NCI-H2107 treated with DMSO at 0.1 percent for 48 hours (cell line): ENCODE data around the gene CYSTM1.
"Not testable (repeated sequence)": the region's sequence is repeated elsewhere in the genome, so short reads cannot be mapped to it uniquely, and the experiment has no call there.

Experiments
- DNase-seq: peaks from one replicate; lab custom pipeline; 2025; ENCODE audit not compliant: unreplicated experiment; lab: John Stamatoyannopoulos, UW

Gene CYSTM1

GRCh38 chr5:140148508-140148907 is 26.5 kb upstream of the CYSTM1 start:
- no peak for DNase-seq

DNA sequence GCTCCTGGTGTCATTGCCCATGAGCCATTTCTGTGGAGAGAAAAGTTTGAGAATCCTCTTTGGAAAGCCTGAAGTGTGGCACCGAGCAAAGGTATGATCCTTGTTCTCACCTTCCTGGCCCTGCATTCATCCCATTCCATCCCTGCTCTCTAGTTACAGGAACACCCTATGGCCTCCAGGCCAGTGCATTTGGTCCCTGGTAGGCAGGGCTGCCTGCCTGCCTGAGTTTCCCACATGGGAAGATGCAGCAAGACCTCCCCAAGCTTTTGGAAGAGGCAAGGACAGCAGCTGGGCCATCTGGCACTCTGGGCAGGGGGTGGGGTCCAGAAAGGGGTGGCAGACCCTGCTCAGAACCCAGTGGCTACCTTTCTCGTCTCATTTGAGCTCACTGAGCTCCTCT is 24.8 kb upstream of the CYSTM1 start:
- no peak for DNase-seq

DNA sequence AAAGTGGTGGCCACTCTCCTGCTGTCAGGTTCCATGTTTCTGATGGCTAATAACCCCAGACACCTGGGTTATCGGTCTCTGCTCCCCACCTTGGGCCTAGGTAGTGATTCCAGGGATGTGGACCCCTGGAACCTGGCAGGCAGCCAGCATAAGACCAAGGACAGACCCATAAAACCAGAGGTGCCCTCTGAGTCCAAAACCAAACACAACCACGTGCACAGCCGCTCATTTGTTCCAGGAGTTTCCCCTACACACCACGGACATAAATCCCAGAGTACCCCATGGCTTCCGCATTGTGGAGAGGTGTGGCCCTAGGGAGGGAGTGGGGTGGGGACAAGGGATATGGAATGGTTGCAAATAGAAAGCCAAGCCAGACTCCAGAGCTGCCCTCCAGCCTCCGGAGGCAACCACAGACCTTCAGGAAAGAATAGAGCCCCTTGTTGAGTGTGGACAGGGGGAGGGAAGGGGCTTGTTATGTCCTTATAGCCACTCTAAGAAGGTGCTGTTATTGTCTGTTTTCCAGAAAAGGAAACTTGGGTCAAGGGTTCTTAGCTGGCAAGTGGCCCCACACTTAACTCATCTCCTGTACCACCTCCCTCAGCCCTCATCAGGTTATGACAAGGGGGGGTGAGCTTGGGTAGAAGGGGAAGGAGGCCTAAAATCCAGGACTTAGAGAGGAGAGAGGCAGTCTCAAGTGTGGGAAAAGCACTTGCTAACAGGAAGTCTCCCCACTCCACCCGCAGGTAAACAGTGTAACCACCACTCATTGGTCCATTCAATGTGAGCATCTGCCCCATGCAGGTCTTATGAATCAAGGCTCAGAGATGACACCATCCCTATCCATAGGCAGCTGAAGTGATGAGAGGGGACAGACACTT is 23.6 kb upstream of the CYSTM1 start:
- DNase-seq = no peak

DNA sequence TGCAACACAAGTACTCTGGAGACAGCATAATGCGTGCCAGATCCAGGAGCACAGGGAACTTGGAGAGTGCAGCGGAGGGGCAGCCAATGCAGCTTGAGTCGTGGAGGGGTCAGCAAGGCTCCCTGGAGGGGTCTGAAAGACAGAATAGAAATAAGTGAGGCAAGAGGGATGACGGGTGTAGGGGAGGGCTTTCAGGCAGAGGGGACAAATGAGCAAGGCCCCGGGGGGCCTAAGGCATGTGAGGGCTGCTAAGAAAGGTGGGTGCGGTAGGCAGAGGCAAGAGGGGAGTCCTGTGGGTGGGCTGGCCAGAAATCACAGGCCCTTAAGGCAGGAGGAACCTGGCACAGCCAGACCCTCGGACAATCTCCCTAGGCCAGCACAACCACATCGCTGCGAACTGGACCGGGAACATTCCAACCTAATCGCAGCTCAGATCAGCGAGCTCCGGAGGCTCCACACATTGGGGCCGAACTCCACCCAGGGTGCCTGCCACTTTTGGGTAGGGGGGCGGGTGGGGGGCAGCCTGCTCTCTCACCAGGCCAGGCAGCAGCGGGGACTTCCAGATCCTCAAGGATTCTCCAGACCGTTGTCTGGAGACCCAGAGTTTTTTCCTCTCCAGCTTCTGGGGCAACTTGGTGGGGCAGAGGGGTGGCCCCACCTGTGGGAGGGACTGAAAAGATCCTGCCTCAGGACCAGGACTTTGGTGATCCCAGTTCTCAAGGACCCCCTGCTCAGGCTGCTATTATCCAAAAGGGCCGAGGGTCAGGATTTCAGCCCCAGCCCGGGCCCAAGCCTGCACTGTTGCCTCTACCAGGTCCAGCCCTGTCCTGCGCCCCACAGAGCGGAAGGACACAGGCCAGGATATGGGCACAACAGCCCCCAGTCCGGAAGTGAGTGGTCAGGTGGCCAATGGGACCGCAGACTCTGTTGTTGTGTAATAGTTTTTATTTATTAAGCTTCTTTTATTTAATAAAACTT is 22.7 kb upstream of the CYSTM1 start:
- no peak for DNase-seq

DNA sequence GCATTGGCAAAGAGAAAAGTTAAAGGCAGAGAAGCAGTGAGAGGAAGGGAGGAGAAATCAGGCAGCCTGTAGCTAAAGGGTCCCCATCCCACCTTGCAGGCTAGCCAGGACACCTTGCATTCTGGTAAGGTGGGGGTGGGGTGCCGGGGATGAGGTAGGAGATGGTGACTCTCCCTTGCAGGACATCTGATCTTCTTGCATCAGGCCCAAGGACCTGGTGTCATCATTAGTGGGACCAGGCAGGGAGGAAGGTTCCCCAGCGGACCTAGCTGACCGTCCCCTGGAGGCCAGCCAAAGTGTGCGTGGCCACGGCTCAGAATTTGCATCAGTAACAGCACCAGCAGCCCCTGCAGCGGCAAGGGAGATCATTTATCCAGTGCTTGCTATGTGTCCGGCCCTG is 21.7 kb upstream of the CYSTM1 start:
- DNase-seq = no peak

DNA sequence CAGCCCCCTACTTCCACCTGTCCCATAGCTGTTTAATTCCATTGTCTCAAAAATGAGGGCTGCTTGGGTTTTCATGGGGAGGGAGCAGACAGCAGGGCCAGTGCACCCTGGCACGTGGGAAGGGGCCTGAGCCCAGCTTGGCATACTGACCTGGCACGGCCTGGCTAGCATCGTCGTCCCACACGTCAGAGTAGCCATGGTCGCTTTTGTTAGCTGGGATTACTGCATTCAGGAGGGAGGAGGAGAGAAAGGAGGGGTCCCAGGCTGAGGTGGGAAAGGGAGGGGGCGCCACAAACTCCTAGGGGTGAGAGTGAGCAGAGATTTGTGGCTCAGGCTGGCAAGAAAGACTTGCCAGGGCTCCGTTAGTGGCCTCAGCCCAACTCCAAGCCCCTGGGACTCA is 21.1 kb upstream of the CYSTM1 start:
- DNase-seq = no peak

DNA sequence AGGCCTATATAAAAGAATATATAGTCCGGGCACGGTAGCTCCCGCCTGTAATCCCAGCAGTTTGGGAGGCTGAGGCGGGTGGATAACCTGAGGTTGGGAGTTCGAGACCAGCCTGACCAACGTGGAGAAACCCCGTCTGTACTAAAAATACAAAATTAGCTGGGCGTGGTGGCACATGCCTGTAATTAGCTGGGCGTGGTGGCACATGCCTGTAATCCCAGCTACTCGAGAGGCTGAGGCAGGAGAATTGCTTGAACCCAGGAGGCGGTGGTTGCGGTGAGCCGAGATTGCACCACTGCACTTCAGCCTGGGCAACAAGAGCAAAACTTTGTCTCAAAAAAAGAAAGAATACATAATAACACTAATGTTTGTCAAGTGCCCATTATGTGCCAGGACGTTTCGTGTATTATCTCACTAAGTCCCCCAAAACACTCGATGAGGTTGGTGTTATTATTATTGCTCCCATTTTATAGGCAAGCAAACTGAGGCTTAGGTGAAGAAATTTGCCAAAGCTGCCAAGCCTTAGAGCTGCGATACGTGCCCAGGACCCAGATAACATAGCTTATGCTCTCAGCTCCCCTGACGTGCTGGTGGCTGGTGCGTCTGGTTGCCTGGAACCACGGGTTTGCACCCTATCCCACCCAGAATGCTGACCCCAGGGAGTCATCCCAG is 20.1 kb upstream of the CYSTM1 start:
- DNase-seq = not testable (repeated sequence)

- DNase-seq = no peak
These were observed 17.8 kb upstream of the CYSTM1 start for GRCh38 chr5:140157032-140157781.

- no peak for DNase-seq
These were observed 15.7 kb upstream of the CYSTM1 start for GRCh38 chr5:140159014-140159927.

DNA sequence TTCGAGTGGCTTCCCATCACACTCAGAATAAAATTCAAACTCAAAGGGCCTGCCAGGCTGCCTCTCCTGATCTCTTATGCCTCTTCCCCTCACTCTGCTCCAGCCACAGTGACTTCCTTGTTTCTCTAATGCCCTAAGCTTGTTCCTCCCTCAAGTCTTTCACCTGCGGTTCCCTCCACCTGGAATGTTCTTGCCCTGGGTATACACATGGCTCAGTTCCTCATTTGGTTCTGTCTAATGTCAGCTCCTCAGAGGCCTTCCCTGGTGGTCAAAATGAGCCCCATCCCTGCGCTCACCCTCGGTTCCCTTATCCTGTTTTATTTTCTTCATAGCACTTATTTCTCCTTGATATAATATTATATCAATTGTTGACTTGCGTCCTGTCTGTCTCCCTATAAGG is 12.7 kb upstream of the CYSTM1 start:
- DNase-seq = no peak

DNA sequence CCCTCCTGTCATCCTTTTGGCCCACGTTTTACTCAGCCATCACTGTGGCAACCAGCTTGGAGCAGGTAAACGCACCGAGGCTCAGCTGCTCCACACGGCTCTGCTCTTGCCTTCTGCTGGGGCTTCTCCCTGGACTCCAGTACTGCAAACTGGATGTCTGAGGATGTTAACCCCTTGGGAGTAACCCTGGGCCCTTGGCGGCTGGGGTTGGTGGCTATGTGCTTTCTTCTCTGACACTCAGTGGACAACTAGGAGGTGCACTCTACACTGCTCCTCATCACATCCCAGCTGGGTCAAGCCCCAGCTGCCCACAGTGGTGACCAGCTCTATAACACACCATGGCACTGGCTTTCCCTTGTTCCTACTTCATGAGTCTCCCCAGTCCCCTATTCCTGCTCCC is 12.2 kb upstream of the CYSTM1 start:
- DNase-seq = no peak

GRCh38 chr5:140165101-140165922 is 9.7 kb upstream of the CYSTM1 start:
- DNase-seq = no peak

DNA sequence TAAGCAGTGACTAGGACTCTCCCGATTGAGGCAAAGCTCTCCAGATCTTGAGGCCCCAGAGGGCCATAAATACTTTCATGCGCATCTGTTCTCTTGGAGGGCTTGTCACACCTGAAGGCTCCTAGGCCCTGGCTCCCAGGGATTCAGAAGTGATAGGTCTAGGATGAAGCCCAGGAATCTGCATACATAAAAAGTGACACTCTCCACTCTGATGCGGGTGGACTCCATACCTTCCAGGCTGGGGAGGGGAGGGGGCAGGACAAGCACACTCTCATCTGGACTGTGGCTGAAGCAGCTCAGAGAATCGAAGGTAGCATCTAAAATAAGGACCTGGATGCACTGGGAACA is 9.1 kb upstream of the CYSTM1 start:
- no peak for DNase-seq

DNA sequence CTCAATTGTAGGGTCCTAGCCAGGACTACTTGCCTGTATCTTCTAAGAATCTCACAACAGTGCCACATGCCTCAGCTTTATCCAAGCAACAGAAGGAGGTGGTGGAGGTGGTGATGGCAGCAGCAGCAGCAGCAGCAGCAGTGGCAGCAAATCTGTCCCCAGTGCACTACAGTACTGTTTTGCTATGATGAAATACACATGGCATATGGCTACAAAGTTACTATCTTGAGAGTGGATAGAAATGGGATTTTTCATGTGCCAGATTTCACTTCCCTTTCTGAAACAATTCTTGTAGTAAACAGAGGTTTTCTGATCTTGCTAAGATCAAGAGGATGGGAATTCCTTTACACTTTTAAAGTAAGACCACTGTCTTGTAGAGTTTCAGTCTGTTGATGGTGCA is 8.1 kb upstream of the CYSTM1 start:
- no peak for DNase-seq

GRCh38 chr5:140168371-140168770 is 6.6 kb upstream of the CYSTM1 start:
- DNase-seq = no peak

GRCh38 chr5:140169410-140169809 is 5.6 kb upstream of the CYSTM1 start:
- no peak for DNase-seq

DNA sequence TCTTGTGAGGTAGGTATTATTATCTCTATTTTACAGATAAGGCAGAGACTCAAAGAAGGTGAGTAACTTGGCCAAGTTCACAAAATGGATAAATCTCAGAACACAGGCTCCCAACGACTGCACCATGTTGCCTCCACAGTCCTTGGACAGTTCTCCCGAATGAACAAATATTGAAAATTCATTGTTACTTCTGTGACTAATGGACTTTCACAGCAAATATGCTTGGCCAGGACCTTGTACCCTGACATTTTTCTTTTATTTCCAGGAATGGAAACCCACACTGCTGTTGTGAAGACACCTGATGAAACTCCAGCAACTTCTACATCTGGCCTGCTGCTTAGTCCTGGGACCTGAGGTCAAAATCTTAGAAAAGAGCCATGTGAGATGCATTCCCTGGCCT is 2.5 kb upstream of the CYSTM1 start:
- DNase-seq = no peak

DNA sequence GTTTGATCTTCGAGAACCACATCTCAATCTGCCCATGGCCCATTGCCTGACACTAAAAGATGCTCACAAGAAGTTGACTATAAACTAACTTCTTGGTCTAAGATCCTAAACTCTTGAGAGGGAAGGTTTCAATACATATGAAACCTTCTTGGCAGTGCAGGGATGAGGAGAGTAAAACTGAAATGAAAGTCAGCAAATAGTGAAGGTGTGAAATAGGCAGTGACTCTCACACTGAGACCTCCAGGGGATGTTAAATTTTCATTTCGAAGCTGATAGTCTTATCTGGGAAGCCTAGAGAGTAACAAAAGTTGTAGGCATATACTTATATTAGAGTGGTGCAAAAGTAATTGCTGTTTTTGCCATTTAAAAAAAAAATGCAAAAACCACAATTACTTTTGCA is 974 bp upstream of the CYSTM1 start:
- DNase-seq = no peak
